Liver (tissue), 9 donors: ENCODE data around the gene COQ8A. TPM values are rescaled to one million over a fixed set of nuclear protein-coding genes. Genes with fewer than 3 reads are reported as not detected.

Experiments
- DNase-seq: peaks from one replicate; pipeline ENCODE4 v3.0.0-alpha.2; 2017; ENCODE audit warnings: low spot score
- H3K27ac ChIP-seq, 2 donors: one replicate each; pipeline ENCODE4 v1.7.0; 2013; ENCODE audit warnings: inconsistent platforms in 2 of 2, low read length in 2 of 2, control low read depth in 1 of 2, low read depth in 1 of 2, mild to moderate bottlenecking in 1 of 2
- H3K27me3 ChIP-seq, 4 donors: one replicate each; pipeline versions ENCODE4 v1.6.1 to v1.7.0; 2013; ENCODE audit warnings: low read length in 3 of 4, inconsistent platforms in 1 of 4, mild to moderate bottlenecking in 1 of 4, moderate library complexity in 1 of 4; ENCODE audit not compliant: control insufficient read depth in 4 of 4, insufficient read depth in 4 of 4
- H3K36me3 ChIP-seq, 4 donors: one replicate each; pipeline versions ENCODE4 v1.6.1 to v1.7.0; 2013; ENCODE audit warnings: low read length in 3 of 4, mild to moderate bottlenecking in 3 of 4, low read depth in 1 of 4, moderate library complexity in 1 of 4; ENCODE audit not compliant: control insufficient read depth in 4 of 4, insufficient read depth in 3 of 4
- H3K4me1 ChIP-seq, 4 donors: one replicate each; pipeline versions ENCODE4 v1.6.1 to v1.7.0; 2013; ENCODE audit warnings: low read length in 3 of 4, mild to moderate bottlenecking in 3 of 4, moderate library complexity in 1 of 4; ENCODE audit not compliant: control insufficient read depth in 4 of 4, insufficient read depth in 4 of 4
- H3K4me3 ChIP-seq, 3 donors: one replicate each; pipeline versions ENCODE4 v1.6.1 to v1.7.0; 2013; ENCODE audit warnings: low read length in 3 of 3, control low read depth in 1 of 3, low read depth in 1 of 3, mild to moderate bottlenecking in 1 of 3
- H3K9ac ChIP-seq, 2 donors: one replicate each; pipeline ENCODE4 v1.7.0; 2013; ENCODE audit warnings: low read length in 2 of 2, mild to moderate bottlenecking in 2 of 2, moderate library complexity in 2 of 2, control low read depth in 1 of 2, low read depth in 1 of 2
- H3K9me3 ChIP-seq, 4 donors: one replicate each; pipeline versions ENCODE4 v1.6.1 to v1.7.0; 2013; ENCODE audit warnings: low read length in 3 of 4; ENCODE audit not compliant: control insufficient read depth in 4 of 4
- ATF3 ChIP-seq: IDR thresholded peaks from 2 replicates; pipeline ENCODE4 v1.6.1; 2016; ENCODE audit warnings: antibody characterized with exemption
- EGR1 ChIP-seq, 2 donors: IDR thresholded peaks; 2 replicates each; pipeline ENCODE4 v1.6.1; 2016 to 2018; ENCODE audit warnings: antibody characterized with exemption in 2 of 2, low read depth in 2 of 2
- FOXA1 ChIP-seq: IDR thresholded peaks from 2 replicates; pipeline ENCODE4 v1.6.1; 2016; ENCODE audit warnings: antibody characterized with exemption
- GABPA ChIP-seq, 2 donors: IDR thresholded peaks in 1 of 2; conservative IDR thresholded peaks in 1 of 2; 2 replicates each; pipeline ENCODE4 v1.6.1; 2016; ENCODE audit warnings: antibody characterized with exemption in 2 of 2, mild to moderate bottlenecking in 1 of 2, moderate library complexity in 1 of 2
- HNF4A ChIP-seq, 2 donors: conservative IDR thresholded peaks; 2 replicates each; pipeline ENCODE4 v1.6.1; 2016; ENCODE audit warnings: antibody characterized with exemption in 2 of 2, mild to moderate bottlenecking in 2 of 2
- HNF4G ChIP-seq: IDR thresholded peaks from 2 replicates; pipeline ENCODE4 v1.6.1; 2016; ENCODE audit warnings: antibody characterized with exemption
- JUND ChIP-seq, 2 donors: IDR thresholded peaks; 2 replicates each; pipeline ENCODE4 v1.6.1; 2016; ENCODE audit warnings: antibody characterized with exemption in 2 of 2
- MAX ChIP-seq: IDR thresholded peaks from 2 replicates; pipeline ENCODE4 v1.6.1; 2016; ENCODE audit warnings: antibody characterized with exemption
- NR2F2 ChIP-seq: IDR thresholded peaks from 2 replicates; pipeline ENCODE4 v1.6.1; 2016; ENCODE audit warnings: antibody characterized with exemption
- RAD21 ChIP-seq, 2 donors: IDR thresholded peaks; 2 replicates each; pipeline ENCODE4 v1.6.1; 2016; ENCODE audit warnings: antibody characterized with exemption in 2 of 2, mild to moderate bottlenecking in 2 of 2
- RXRA ChIP-seq, 2 donors: IDR thresholded peaks; 2 replicates each; pipeline ENCODE4 v1.6.1; 2017 to 2018; ENCODE audit warnings: antibody characterized with exemption in 2 of 2, mild to moderate bottlenecking in 1 of 2
- SP1 ChIP-seq: IDR thresholded peaks from 2 replicates; pipeline ENCODE4 v1.6.1; 2018; ENCODE audit warnings: antibody characterized with exemption, mild to moderate bottlenecking
- TAF1 ChIP-seq: conservative IDR thresholded peaks from 2 replicates; pipeline ENCODE4 v1.6.1; 2016; ENCODE audit warnings: antibody characterized with exemption, mild to moderate bottlenecking
- YY1 ChIP-seq: IDR thresholded peaks from 2 replicates; pipeline ENCODE4 v1.6.1; 2016; ENCODE audit warnings: antibody characterized with exemption, mild to moderate bottlenecking
- WGBS: extraction: QIAGEN DNeasy Blood & Tissue Kit; methylation state at CpG from one replicate; pipeline ENCODE4 v1.1.7; 2013; 5-methylcytosine and 5-hydroxymethylcytosine counted together
- polyA plus RNA-seq, 2 donors: library from polyadenylated mRNA; stranded (reverse) in 1 of 2; unstranded in 1 of 2; fragments of 200-250 nt in 1 of 2; fragments of >200 nt in 1 of 2; fragmentation: Nextera tagmentation in 1 of 2; extraction: Ambion mirVana in 1 of 2; gene quantifications; one replicate each; pipeline versions ENCODE4 v1.2.1 to v1.2.3, GENCODE V29; 2013 to 2015
- total RNA-seq, 2 donors: library from RNA; depleted of rRNA; stranded (reverse); fragments of >200 nt; gene quantifications; one replicate each; pipeline ENCODE4 v1.2.3, GENCODE V29; 2014
- TF ChIP-seq, protein P1 (sequence below): IDR thresholded peaks from 2 replicates; pipeline ENCODE4 v1.6.1; 2016; ENCODE audit warnings: antibody characterized with exemption, mild to moderate bottlenecking
- donor health status: healthy.
- donor health status: healthy.
- donor health status: healthy.
- donor health status: healthy.
- donor health status: healthy.

Gene COQ8A
- total and polyA plus RNA-seq, 4 donors = 24.4 to 60.0 (median 54.9) TPM

- Histone ChIP-seq H3K36me3 (peaks cover 0 to 8% (median 1%) of the 10 kb centered on the region in 4 donors), H3K9ac (no peak overlapping the region), H3K4me1 (no peaks in the 10 kb centered on the region), H3K4me3 (no peak overlapping the region), H3K9me3 (no peaks in the 10 kb centered on the region), H3K27me3 (no peaks in the 10 kb centered on the region), H3K27ac (no peak overlapping the region)
- TF ChIP-seq GABPA (IDR thresholded peaks at IDR 0.05 in 1 of 2, conservative IDR thresholded peaks at IDR 0.05 in 1 of 2) = no peak
- no peak for TF ChIP-seq HNF4A (conservative IDR thresholded peaks at IDR 0.05)
- TF ChIP-seq HNF4G = no peak
- DNase-seq = no peak
- 90% methylated on average over 4 of the region's 4 CpGs for WGBS
These were observed 37.5 kb upstream of the COQ8A start for GRCh38 chr1:226902601-226903000.

DNA sequence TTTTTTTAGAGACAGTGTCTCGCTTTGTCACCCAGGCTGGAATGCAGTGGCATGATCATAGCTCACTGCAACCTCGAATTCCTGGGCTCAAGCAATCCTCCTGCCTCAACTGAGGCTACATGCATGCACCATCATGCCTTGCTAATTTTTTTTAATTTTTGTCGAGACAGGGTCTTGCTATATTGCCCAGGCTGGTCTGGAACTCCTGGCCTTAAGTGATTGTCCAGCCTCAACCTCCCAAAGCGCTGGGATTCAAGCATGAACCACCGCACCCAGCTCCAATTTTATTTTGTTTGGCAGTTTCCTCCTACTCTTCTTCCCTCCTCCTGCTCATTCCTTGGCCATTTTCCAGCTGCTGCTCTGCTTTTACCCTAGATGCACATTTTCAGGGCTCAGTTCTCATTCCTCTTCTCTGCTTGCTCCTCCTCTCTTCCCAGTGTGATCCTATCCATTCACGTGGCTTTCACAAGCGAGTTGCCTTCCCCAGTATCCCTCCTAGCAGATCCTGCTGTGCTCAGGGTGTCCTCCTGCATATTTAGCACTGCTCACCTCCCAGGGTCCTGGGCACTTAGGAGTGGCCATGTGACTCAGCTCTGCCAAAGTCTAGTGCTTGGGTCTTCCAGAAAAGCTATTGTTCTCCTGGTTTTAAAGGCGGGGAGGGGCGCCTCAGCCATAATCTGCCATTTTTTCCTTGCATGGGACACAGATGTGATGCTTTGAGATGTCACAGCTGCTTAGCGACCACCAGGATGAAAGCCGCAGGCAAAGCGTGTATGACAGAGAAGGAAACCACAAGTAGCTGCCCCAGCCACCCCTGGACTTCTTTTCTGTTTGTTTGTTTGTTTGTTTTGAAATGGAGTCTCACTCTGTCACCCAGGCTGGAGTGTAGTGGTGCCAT, 36.0 kb upstream of the COQ8A start:
- H3K4me1 ChIP-seq = no peaks in the 10 kb centered on the region
- no peak overlapping the region for H3K27ac ChIP-seq
- no peak overlapping the region for H3K9ac ChIP-seq
- H3K27me3 ChIP-seq = no peaks in the 10 kb centered on the region
- TF ChIP-seq SP1 (no peak), TAF1 (no peak), HNF4A (conservative IDR thresholded peaks at IDR 0.05) (no peak), ATF3 (no peak), JUND (IDR thresholded peaks at IDR 0.05) (no peak), HNF4G (no peak), RXRA (IDR thresholded peaks at IDR 0.05) (no peak), RAD21 (IDR thresholded peaks at IDR 0.05) (no peak), YY1 (no peak), NR2F2 (no peak), FOXA1 (no peak), GABPA (IDR thresholded peaks at IDR 0.05 in 1 of 2, conservative IDR thresholded peaks at IDR 0.05 in 1 of 2) (no peak), MAX (no peak), EGR1 (IDR thresholded peaks at IDR 0.05; ENCODE audit: low read depth in 2 of 2) (no peak)
- TF ChIP-seq, protein P1, sequence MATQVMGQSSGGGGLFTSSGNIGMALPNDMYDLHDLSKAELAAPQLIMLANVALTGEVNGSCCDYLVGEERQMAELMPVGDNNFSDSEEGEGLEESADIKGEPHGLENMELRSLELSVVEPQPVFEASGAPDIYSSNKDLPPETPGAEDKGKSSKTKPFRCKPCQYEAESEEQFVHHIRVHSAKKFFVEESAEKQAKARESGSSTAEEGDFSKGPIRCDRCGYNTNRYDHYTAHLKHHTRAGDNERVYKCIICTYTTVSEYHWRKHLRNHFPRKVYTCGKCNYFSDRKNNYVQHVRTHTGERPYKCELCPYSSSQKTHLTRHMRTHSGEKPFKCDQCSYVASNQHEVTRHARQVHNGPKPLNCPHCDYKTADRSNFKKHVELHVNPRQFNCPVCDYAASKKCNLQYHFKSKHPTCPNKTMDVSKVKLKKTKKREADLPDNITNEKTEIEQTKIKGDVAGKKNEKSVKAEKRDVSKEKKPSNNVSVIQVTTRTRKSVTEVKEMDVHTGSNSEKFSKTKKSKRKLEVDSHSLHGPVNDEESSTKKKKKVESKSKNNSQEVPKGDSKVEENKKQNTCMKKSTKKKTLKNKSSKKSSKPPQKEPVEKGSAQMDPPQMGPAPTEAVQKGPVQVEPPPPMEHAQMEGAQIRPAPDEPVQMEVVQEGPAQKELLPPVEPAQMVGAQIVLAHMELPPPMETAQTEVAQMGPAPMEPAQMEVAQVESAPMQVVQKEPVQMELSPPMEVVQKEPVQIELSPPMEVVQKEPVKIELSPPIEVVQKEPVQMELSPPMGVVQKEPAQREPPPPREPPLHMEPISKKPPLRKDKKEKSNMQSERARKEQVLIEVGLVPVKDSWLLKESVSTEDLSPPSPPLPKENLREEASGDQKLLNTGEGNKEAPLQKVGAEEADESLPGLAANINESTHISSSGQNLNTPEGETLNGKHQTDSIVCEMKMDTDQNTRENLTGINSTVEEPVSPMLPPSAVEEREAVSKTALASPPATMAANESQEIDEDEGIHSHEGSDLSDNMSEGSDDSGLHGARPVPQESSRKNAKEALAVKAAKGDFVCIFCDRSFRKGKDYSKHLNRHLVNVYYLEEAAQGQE = no peak
- H3K36me3 ChIP-seq = peaks cover 0 to 8% (median 1%) of the 10 kb centered on the region in 4 donors
- 82% methylated on average over 12 of the region's 12 CpGs for WGBS
- no peaks in the 10 kb centered on the region for H3K9me3 ChIP-seq
- DNase-seq = no peak
- H3K4me3 ChIP-seq = no peak overlapping the region
